ENCODE data around the gene CIITA.
"Not testable (repeated sequence)": the region's sequence is repeated elsewhere in the genome, so short reads cannot be mapped to it uniquely, and the experiment has no call there.

CIITA gene

GRCh38 chr16:10920726-10921427 is 43.9 kb downstream of the CIITA start:
- DNase-seq: no peak

- DNase-seq: no peak
These were observed 44.7 kb downstream of the CIITA start for GRCh38 chr16:10921536-10922327.

- DNase-seq: no peak
These were observed 45.5 kb downstream of the CIITA start for GRCh38 chr16:10922328-10923145.

- no peak for DNase-seq
These were observed 46.2 kb downstream of the CIITA start for GRCh38 chr16:10923146-10923649.

- DNase-seq: no peak
These were observed 46.7 kb downstream of the CIITA start for GRCh38 chr16:10923650-10924214.

GRCh38 chr16:10925285-10925684 is 48.3 kb downstream of the CIITA start:
- DNase-seq: not testable (repeated sequence)

GRCh38 chr16:10926094-10926493 is 49.1 kb downstream of the CIITA start:
- no peak for DNase-seq

GRCh38 chr16:10926867-10927266 is 49.9 kb downstream of the CIITA start:
- DNase-seq: no peak

GRCh38 chr16:10927497-10928112 is 50.6 kb downstream of the CIITA start:
- no peak for DNase-seq

GRCh38 chr16:10929097-10929496 is 52.1 kb downstream of the CIITA start:
- DNase-seq: not testable (repeated sequence)

- no peak for DNase-seq
These were observed 53.1 kb downstream of the CIITA start for GRCh38 chr16:10929853-10930754.

- peak; percentile 4 for DNase-seq
These were observed 53.7 kb downstream of the CIITA start for GRCh38 chr16:10930755-10931093.

- peak; percentile 15 for DNase-seq
These were observed 54.1 kb downstream of the CIITA start for GRCh38 chr16:10931134-10931533.

GRCh38 chr16:10931977-10932632 is 55.1 kb downstream of the CIITA start:
- DNase-seq: peak; percentile 26

- no peak for DNase-seq
These were observed 56.1 kb downstream of the CIITA start for GRCh38 chr16:10932959-10933710.

GRCh38 chr16:10933865-10934264 is 56.9 kb downstream of the CIITA start:
- no peak for DNase-seq

GRCh38 chr16:10934325-10935107 is 57.5 kb downstream of the CIITA start:
- no peak for DNase-seq

- no peak for DNase-seq
These were observed 58.4 kb downstream of the CIITA start for GRCh38 chr16:10935226-10935915.

Measured in left hindlimb (tissue), 1 donor.